Pancreas (tissue), 10 donors: Measurements from ENCODE around the gene PCGF2. TPM values are rescaled to one million over a fixed set of nuclear protein-coding genes. Genes with fewer than 3 reads are reported as not detected.
"Not testable (repeated sequence)": the region's sequence is repeated elsewhere in the genome, so short reads cannot be mapped to it uniquely, and the experiment has no call there.

Experiments
- ATAC-seq, 4 donors: fragments of 200-7000 bp; cut with Tn5 transposase; one replicate each; pipeline versions ENCODE4 v1.8.0 to v1.9.1; 2020; ENCODE audit warnings: mild to moderate bottlenecking in 4 of 4, moderate library complexity in 4 of 4
- DNase-seq, 6 donors: peaks; one replicate each; pipeline ENCODE4 v3.0.0-alpha.2; 2020
- FAIRE-seq: peaks from 2 replicates; lab custom pipeline; 2012; peaks lifted over from hg19 to GRCh38; lab: Jason Lieb, UNC
- H3K27ac ChIP-seq, 4 donors: fragments of 200-600 bp; sonication (generic); 1 replicate in 3 of 4; 2 replicates in 1 of 4; pipeline versions ENCODE4 v1.5.0 to v1.8.0; 2020
- H3K27me3 ChIP-seq, 4 donors: fragments of 200-600 bp; one replicate each; pipeline ENCODE4 v1.8.0; 2021
- H3K36me3 ChIP-seq, 3 donors: fragments of 200-600 bp; sonication (generic) in 1 of 3; one replicate each; pipeline versions ENCODE4 v1.5.0 to v1.8.0; 2020 to 2021
- H3K4me1 ChIP-seq, 3 donors: fragments of 200-600 bp; one replicate each; pipeline ENCODE4 v1.8.0; 2021
- H3K4me3 ChIP-seq, 4 donors: fragments of 200-600 bp; sonication (generic) in 2 of 4; one replicate each; pipeline versions ENCODE4 v1.5.0 to v1.8.0; 2020 to 2021
- H3K9me3 ChIP-seq, 4 donors: fragments of 200-600 bp; one replicate each; pipeline ENCODE4 v1.8.0; 2021
- CTCF ChIP-seq, 4 donors: fragments of 200-600 bp; sonication (generic) in 3 of 4; IDR thresholded peaks; one replicate each; pipeline versions ENCODE4 v1.5.0 to v1.8.0; 2021; ENCODE audit warnings: antibody characterized with exemption in 4 of 4
- WGBS, 2 donors: extraction: QIAGEN DNeasy Blood & Tissue Kit; methylation state at CpG; one replicate each; pipeline ENCODE4 v1.1.7; 2013; 5-methylcytosine and 5-hydroxymethylcytosine counted together
- intact Hi-C, 3 donors: fragments of 100-400 bp; cut with DNase I; formaldehyde crosslinking; loops; one replicate each; pipeline versions ENCODE4 v1.11.1 to v1.14.2; 2022
- polyA plus RNA-seq, 2 donors: library from polyadenylated mRNA; stranded (reverse); fragments of 200-250 nt; gene quantifications; one replicate each; pipeline ENCODE4 v1.2.3, GENCODE V29; 2013
- total RNA-seq, 6 donors: library from RNA; stranded (reverse); fragmentation: NEBNext Ultra II Directional in 4 of 6; extraction: Animal tissue kit (Norgen Biotek cat#: 25700) in 4 of 6; gene quantifications; one replicate each; pipeline versions ENCODE4 v1.2.1 to v1.2.4, GENCODE V29; 2021 to 2023
- donor health status: healthy with polysubstance abuse.
- donor health status: DM: no; HTN: no; CAD: no; lungs with moderate emphysema.
- donor health status: DM: no; HTN: no; CAD: no.
- donor health status: control.
- donor health status: control.
- donor health status: Bipolar disorder and iron deficiency.
- donor health status: DM: yes; HTN: yes; CAD: no.
- donor health status: DM: no; HTN: no; CAD: no.
- donor health status: DM: no; HTN: no; CAD: no.
- donor health status: DM: yes; HTN: yes; CAD: no.

The PCGF2 gene
- total and polyA plus RNA-seq, 8 donors, result 12.9 to 39.6 (median 22.1) TPM

GRCh38 chr17:38727736-38728135 lies 20.4 kb downstream of the PCGF2 start:
- H3K4me1 ChIP-seq, result peaks cover 11 to 15% (median 15%) of the 10 kb centered on the region in 3 donors
- no peak for FAIRE-seq
- no peak for TF ChIP-seq CTCF (IDR thresholded peaks at IDR 0.05)
- ATAC-seq, result no peak
- H3K4me3 ChIP-seq, result no peak overlapping the region
- no peaks in the 10 kb centered on the region for H3K36me3 ChIP-seq
- no peaks in the 10 kb centered on the region for H3K27me3 ChIP-seq
- peak in 1 of 6 donors; percentile 16 for DNase-seq
- WGBS, 2 donors, result 84 to 87% methylated on average over 5 of the region's 5 CpGs
- no peak overlapping the region for H3K27ac ChIP-seq
- intact Hi-C loops, result no loop called here
- no peaks in the 10 kb centered on the region for H3K9me3 ChIP-seq

GRCh38 chr17:38726145-38726544 lies 22.0 kb downstream of the PCGF2 start:
- H3K9me3 ChIP-seq, intact Hi-C loops, H3K27ac ChIP-seq, H3K27me3 ChIP-seq, FAIRE-seq, H3K4me1 ChIP-seq, H3K4me3 ChIP-seq, ATAC-seq: not testable (repeated sequence)
- peaks cover 0 to 11% (median 0%) of the 10 kb centered on the region in 3 donors for H3K36me3 ChIP-seq
- peak in 1 of 6 donors; percentile 35 for DNase-seq
- WGBS, 2 donors, result 52 to 69% methylated on average over 6 to 7 of the region's 8 CpGs

- DNase-seq (peak in 1 of 6 donors; percentile 38), FAIRE-seq (no peak), ATAC-seq (no peak)
- Histone ChIP-seq H3K27me3 (no peaks in the 10 kb centered on the region), H3K27ac (no peak overlapping the region), H3K36me3 (peaks cover 0 to 19% (median 0%) of the 10 kb centered on the region in 3 donors), H3K4me3 (no peak overlapping the region), H3K9me3 (no peaks in the 10 kb centered on the region), H3K4me1 (no peaks in the 10 kb centered on the region)
- intact Hi-C loops, result no loop called here
- no peak for TF ChIP-seq CTCF (IDR thresholded peaks at IDR 0.05)
- 82 to 85% methylated on average over 10 of the region's 10 CpGs for WGBS, 2 donors
Measured at GRCh38 chr17:38725066-38725465, 23.1 kb downstream of the PCGF2 start.

- no peaks in the 10 kb centered on the region for H3K9me3 ChIP-seq
- peak in 3 of 6 donors; percentile 58 to 84 (median 73) for DNase-seq
- WGBS, 2 donors, result 39 to 48% methylated on average over 15 to 16 of the region's 16 CpGs
- no peak overlapping the region for H3K27ac ChIP-seq
- no peak overlapping the region for H3K4me3 ChIP-seq
- H3K4me1 ChIP-seq, result no peaks in the 10 kb centered on the region
- ATAC-seq, result peak in 3 of 4 donors; percentile 55 to 81 (median 67)
- H3K27me3 ChIP-seq, result no peaks in the 10 kb centered on the region
- TF ChIP-seq CTCF (IDR thresholded peaks at IDR 0.05), result no peak
- no peak for FAIRE-seq
- intact Hi-C loops, result no loop called here
- H3K36me3 ChIP-seq, result peaks cover 0 to 19% (median 0%) of the 10 kb centered on the region in 3 donors
Measured at GRCh38 chr17:38724337-38724988, 23.7 kb downstream of the PCGF2 start.

- Histone ChIP-seq H3K4me3 (no peak overlapping the region), H3K36me3 (peaks cover 0 to 29% (median 1%) of the 10 kb centered on the region in 3 donors), H3K9me3 (no peaks in the 10 kb centered on the region), H3K27ac (no peak overlapping the region), H3K27me3 (no peaks in the 10 kb centered on the region), H3K4me1 (no peaks in the 10 kb centered on the region)
- intact Hi-C loops, result no loop called here
- DNase-seq, result no peak
- no peak for ATAC-seq
- no peak for TF ChIP-seq CTCF (IDR thresholded peaks at IDR 0.05)
- 91 to 93% methylated on average over 12 to 16 of the region's 16 CpGs for WGBS, 2 donors
- FAIRE-seq, result no peak
Measured at GRCh38 chr17:38721802-38722201, 26.3 kb downstream of the PCGF2 start.
